Effector memory CD8-positive, alpha-beta T cell (primary cell): ENCODE results near the gene SUPT20HL2.

Source experiments
- ATAC-seq: fragments of 150-1000 bp; cut with Tn5 transposase; replicated peaks from 2 replicates; pipeline ENCODE4 v1.10.0; 2021; ENCODE audit warnings: mild to moderate bottlenecking, moderate library complexity
- DNase-seq, 3 experiments: peaks; one replicate each; pipeline ENCODE4 v3.0.0; 2021
- H3K27ac Mint-ChIP-seq, 2 donors: one replicate each; pipeline ENCODE4 v1.8.0; 2022; ENCODE audit warnings: mild to moderate bottlenecking in 2 of 2, mixed read lengths in 2 of 2, moderate library complexity in 2 of 2
- H3K27me3 Mint-ChIP-seq, 2 donors: one replicate each; pipeline ENCODE4 v1.8.0; 2022; ENCODE audit warnings: mixed read lengths in 2 of 2
- H3K36me3 Mint-ChIP-seq: one replicate; pipeline ENCODE4 v1.8.0; 2022; ENCODE audit warnings: mild to moderate bottlenecking, moderate library complexity, mixed read lengths; ENCODE audit not compliant: insufficient read depth
- H3K4me1 Mint-ChIP-seq, 2 donors: one replicate each; pipeline ENCODE4 v1.8.0; 2022; ENCODE audit warnings: low read depth in 2 of 2, mixed read lengths in 2 of 2
- H3K4me3 Mint-ChIP-seq, 2 donors: one replicate each; pipeline ENCODE4 v1.8.0; 2022; ENCODE audit warnings: mild to moderate bottlenecking in 2 of 2, mixed read lengths in 2 of 2, moderate library complexity in 2 of 2
- H3K9me3 Mint-ChIP-seq, 2 donors: one replicate each; pipeline ENCODE4 v1.8.0; 2022; ENCODE audit warnings: mixed read lengths in 2 of 2

SUPT20HL2 gene

DNA sequence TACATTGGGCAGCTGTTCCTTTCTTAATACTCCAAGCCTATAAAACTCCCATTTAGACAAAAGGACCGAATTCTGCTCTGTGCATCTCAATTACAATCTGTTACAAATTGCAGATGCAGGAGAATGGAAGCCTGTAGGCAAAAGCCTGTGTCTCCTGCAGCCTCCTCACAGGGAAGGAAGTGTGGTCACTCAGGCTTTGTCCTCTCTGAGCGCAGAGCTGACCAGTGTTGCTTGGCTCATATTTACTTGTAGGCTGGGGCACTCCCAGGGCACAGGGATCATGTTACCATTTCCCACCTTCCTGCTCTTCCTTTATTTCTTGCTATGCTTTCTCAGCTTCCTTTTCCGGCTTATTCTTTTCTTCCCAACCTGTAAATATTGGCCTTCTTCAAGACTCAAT lies 15.7 kb downstream of the SUPT20HL2 start:
- DNase-seq: no peak
- no peaks in the 10 kb centered on the region for H3K9me3 Mint-ChIP-seq
- ATAC-seq: no peak
- no peaks in the 10 kb centered on the region for H3K4me1 Mint-ChIP-seq
- no peak overlapping the region for H3K27ac Mint-ChIP-seq
- peaks cover 5 to 6% of the 10 kb centered on the region in 2 donors for H3K27me3 Mint-ChIP-seq
- no peak overlapping the region for H3K4me3 Mint-ChIP-seq
- no peaks in the 10 kb centered on the region for H3K36me3 Mint-ChIP-seq

DNA sequence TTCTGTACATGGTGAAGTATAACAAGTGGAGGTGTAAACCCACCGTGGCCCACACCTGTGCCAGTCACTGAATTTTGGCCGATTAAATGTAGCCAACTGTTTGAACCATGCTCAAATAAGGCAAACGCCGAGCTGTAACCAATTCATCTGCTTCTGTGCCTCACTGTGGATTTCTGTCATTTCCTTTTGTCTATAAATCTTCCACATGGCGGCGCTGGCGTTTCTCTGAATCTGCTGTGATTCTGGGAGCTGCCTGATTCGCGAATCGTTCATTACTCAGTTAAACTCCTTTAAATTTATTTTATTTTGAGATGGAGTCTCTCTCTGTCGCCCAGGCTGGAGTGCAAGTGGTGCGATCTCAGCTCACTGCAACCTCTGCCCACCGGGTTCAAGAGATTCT lies 19.2 kb downstream of the SUPT20HL2 start:
- Mint-ChIP-seq H3K27me3 (peaks cover 6% of the 10 kb centered on the region in 2 donors), H3K4me3 (no peak overlapping the region), H3K9me3 (no peaks in the 10 kb centered on the region), H3K4me1 (no peaks in the 10 kb centered on the region), H3K36me3 (no peaks in the 10 kb centered on the region), H3K27ac (no peak overlapping the region)
- no peak for ATAC-seq
- no peak for DNase-seq

DNA sequence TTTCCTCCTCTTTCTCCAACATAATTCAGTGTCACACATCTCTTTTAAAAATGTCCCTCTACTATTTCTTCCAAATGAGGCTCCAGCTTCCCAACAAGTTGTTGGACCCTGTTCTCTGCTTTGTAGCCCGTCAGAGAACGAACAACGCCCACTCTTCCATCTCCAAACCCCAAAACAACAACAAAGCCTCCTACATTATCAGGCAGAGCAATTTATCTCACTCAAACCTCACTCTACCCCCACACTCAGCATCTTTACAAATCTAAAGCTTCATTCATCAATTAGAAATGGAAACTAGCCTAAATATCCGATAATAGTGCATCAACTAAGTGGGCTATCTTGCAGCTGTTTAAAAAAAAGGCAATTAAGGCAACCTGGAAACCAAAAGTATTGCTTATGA lies 20.5 kb downstream of the SUPT20HL2 start:
- H3K27me3 Mint-ChIP-seq: peaks cover 6% of the 10 kb centered on the region in 2 donors
- ATAC-seq: no peak
- H3K4me1 Mint-ChIP-seq: no peaks in the 10 kb centered on the region
- H3K36me3 Mint-ChIP-seq: no peaks in the 10 kb centered on the region
- no peaks in the 10 kb centered on the region for H3K9me3 Mint-ChIP-seq
- H3K4me3 Mint-ChIP-seq: no peak overlapping the region
- no peak for DNase-seq
- H3K27ac Mint-ChIP-seq: no peak overlapping the region

DNA sequence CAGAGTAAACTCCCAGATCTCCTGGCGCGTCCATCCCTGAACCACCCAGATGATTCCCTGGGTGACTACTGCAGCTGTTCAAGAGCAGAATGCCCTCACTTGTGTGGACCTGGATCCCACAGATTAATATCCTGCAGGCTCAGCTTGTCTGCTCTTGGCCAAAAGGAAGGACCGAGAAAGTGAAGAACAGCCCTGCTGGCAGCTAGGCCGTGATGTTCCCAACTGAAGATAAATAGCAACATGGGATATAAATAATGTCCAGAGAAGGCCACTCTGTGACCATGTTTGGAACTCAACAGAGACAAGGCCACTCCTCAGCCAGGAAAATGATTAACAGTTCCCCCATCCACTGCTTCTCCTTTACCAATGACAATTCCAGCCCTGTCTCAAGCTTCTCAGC lies 21.5 kb downstream of the SUPT20HL2 start:
- Mint-ChIP-seq H3K4me1 (no peaks in the 10 kb centered on the region), H3K27ac (no peak overlapping the region), H3K9me3 (no peaks in the 10 kb centered on the region), H3K27me3 (peaks cover 6% of the 10 kb centered on the region in 2 donors), H3K36me3 (no peaks in the 10 kb centered on the region), H3K4me3 (no peak overlapping the region)
- no peak for DNase-seq
- no peak for ATAC-seq

DNA sequence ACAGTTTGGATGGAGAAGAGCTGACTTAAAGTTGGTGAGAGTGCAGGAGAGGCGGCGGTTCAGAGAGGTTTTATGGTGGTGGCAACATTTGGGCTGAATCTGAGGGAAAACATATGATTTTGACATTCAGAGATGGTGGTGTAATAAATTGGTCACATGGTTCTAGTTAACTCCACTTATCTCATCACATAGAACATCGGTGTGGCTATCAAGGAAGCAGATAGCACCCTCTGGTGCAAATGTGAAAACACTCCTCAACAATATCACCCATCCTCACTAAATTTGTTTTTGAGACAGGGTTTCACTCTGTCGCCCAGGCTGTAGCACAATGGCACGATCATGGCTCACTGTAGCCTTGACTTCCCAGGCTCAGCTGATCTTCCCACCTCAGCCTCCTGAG lies 28.8 kb downstream of the SUPT20HL2 start:
- H3K9me3 Mint-ChIP-seq: no peaks in the 10 kb centered on the region
- H3K27ac Mint-ChIP-seq: no peak overlapping the region
- peaks cover 25 to 43% of the 10 kb centered on the region in 2 donors for H3K27me3 Mint-ChIP-seq
- H3K4me1 Mint-ChIP-seq: no peaks in the 10 kb centered on the region
- H3K36me3 Mint-ChIP-seq: peaks cover 3% of the 10 kb centered on the region
- ATAC-seq (no peak), DNase-seq (no peak)
- no peak overlapping the region for H3K4me3 Mint-ChIP-seq

DNA sequence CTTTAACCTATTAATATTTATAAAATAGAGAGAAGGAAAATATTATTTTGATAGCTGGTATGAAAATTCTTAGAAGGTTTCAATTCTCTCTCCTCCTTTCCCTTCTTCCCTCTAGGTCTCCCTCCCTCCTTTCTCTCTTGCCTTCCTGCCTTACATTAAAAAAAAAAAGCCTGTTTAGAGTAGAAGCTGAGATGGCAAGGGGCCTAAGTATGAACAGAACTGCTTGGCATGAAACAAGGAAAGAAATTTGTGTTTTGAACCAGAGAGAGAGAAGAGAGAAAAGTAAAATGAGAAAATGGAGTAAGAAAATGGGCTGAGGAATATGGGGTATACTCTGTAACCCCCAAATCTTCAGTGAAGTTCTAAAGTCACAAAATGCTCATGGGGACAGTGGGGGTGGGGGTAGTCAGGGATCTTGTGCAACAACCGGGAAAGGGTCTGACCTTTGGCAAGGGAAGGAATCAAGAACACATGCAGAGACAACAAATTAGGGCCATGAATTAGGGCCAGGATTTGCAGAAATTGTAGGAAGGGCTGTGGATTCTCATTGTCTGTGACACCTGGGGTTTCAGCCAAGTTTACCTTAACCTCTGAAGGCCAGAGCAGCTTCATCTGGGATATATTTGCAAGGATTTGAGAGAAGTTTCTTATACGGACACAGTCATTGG lies 30.6 kb downstream of the SUPT20HL2 start:
- Mint-ChIP-seq H3K4me1 (no peaks in the 10 kb centered on the region), H3K4me3 (no peak overlapping the region), H3K27me3 (peaks cover 25 to 55% of the 10 kb centered on the region in 2 donors), H3K36me3 (peaks cover 3% of the 10 kb centered on the region), H3K9me3 (no peaks in the 10 kb centered on the region), H3K27ac (no peak overlapping the region)
- no peak for DNase-seq
- ATAC-seq: no peak

DNA sequence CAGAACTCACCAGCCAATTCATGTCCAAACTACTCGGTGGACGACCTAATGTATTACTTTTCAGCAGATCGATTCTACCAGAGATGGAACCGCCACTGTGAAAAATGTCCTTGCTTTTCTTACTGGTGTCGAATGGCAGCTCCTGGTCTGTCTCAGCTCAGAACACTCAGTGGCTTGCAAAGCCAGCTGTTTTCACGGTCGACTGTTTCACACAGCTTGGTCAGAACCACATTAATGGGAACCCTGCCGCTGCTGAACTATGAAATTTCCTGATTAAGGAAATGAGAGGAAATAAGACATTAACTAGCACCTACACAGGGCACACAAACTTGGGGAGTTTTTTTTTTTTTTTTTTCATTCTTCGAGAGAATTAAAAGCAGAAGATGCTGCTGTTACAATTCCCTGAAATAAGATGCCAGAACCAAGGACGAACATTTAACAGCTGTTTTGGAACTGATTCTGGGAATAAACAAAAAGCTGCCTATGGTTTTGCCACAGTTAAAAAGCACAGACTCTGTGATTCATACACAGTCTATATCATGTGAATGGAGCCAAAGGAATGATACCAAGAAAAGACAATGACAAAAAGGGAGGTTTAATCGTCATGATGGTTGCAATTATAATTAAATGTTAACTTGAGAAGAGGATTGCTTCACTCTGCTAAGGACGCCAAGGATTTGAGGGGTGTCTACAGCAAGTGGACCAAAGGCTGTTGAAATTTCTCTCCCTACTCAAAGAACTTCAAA lies 31.3 kb downstream of the SUPT20HL2 start:
- no peak for DNase-seq
- Mint-ChIP-seq H3K4me1 (no peaks in the 10 kb centered on the region), H3K27ac (no peak overlapping the region), H3K27me3 (peaks cover 27 to 57% of the 10 kb centered on the region in 2 donors), H3K36me3 (peaks cover 3% of the 10 kb centered on the region), H3K9me3 (no peaks in the 10 kb centered on the region), H3K4me3 (no peak overlapping the region)
- ATAC-seq: no peak

DNA sequence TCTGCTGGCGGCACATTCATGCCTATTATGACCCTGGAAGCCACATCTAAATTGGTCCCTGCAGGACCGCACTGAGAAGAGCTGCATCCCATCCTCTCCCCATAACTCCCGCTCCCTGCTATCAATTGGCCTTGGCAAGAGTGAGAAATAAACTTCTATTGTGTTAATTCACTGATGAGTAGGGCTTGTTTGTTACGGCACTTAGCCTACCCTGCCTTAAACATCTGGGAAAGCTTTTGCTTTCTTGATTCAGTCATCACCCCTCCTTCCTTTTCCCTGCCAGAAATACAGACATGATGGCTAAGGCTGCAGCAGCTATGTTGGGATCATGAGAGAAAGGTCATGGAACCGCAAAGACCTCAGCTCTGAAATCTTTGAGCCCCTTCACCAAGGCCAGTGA lies 36.5 kb downstream of the SUPT20HL2 start:
- H3K4me1 Mint-ChIP-seq: no peaks in the 10 kb centered on the region
- DNase-seq (no peak), ATAC-seq (no peak)
- H3K36me3 Mint-ChIP-seq: peaks cover 3% of the 10 kb centered on the region
- peaks cover 20 to 33% of the 10 kb centered on the region in 2 donors for H3K27me3 Mint-ChIP-seq
- no peaks in the 10 kb centered on the region for H3K9me3 Mint-ChIP-seq
- no peak overlapping the region for H3K27ac Mint-ChIP-seq
- no peak overlapping the region for H3K4me3 Mint-ChIP-seq

DNA sequence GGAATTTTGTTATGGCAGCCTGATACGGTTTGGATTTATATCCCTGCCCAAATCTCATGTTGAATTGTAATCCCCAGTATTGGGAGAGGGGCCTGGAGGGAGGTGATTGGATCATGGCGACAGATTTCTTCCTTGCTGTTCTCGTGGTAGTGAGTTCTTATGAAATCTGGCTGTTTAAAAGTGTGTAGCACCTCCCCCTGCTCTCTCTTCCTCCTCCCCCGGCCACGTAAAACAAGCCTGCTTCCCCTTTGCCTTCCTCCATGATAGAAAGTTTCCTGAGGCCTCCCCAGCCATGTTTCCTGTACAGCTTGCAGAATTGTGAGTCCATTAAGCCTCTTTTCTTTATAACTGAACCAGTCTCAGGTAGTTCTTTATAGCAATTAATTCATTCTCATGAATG lies 37.9 kb downstream of the SUPT20HL2 start:
- ATAC-seq (no peak), DNase-seq (no peak)
- Mint-ChIP-seq H3K36me3 (peaks cover 3% of the 10 kb centered on the region), H3K4me1 (no peaks in the 10 kb centered on the region), H3K4me3 (no peak overlapping the region), H3K9me3 (no peaks in the 10 kb centered on the region), H3K27me3 (peaks cover 17 to 29% of the 10 kb centered on the region in 2 donors), H3K27ac (no peak overlapping the region)

DNA sequence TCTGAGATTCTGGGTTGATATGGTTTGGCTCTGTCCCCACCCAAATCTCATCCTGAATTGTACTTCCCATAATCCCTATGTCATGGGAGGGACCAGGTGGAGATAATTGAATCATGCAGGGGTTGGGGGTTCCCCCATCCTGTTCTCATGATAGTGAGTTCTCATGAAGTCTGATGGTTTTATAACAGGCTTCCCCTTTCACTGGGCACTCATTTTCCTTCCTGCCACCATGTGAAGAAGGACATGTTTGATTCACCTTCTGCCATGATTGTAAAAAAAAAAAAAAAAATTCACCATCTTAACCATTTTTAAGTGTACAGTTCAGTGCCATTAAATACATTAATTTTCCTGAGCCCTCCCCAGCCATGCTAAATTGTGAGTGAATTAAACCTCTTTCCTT lies 42.6 kb downstream of the SUPT20HL2 start:
- ATAC-seq: no peak
- H3K9me3 Mint-ChIP-seq: no peaks in the 10 kb centered on the region
- DNase-seq: no peak
- H3K4me3 Mint-ChIP-seq: no peak overlapping the region
- no peaks in the 10 kb centered on the region for H3K36me3 Mint-ChIP-seq
- no peaks in the 10 kb centered on the region for H3K4me1 Mint-ChIP-seq
- no peak overlapping the region for H3K27ac Mint-ChIP-seq
- H3K27me3 Mint-ChIP-seq: peaks cover 15 to 20% of the 10 kb centered on the region in 2 donors

DNA sequence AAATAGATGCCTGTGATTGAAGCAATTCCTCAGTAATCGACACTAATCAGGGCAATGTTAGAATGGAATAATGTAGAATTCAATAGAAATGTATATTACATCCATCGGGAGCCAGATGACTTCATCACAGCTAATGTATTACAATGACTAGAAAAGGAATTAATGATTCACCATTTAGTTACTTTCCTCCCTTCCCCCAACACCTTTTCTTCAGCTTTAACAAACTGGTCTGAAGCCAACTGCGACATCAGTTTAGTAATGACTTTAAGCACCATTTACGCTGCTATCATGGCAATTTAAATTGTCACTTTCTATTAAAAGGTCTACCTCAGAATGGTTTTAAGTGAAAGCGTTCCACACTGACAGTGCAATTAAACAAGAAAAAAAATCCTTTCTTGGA lies 45.1 kb downstream of the SUPT20HL2 start:
- H3K27me3 Mint-ChIP-seq: peaks cover 19 to 20% of the 10 kb centered on the region in 2 donors
- H3K4me1 Mint-ChIP-seq: no peaks in the 10 kb centered on the region
- DNase-seq (no peak), ATAC-seq (no peak)
- no peak overlapping the region for H3K27ac Mint-ChIP-seq
- no peak overlapping the region for H3K4me3 Mint-ChIP-seq
- no peaks in the 10 kb centered on the region for H3K36me3 Mint-ChIP-seq
- no peaks in the 10 kb centered on the region for H3K9me3 Mint-ChIP-seq

DNA sequence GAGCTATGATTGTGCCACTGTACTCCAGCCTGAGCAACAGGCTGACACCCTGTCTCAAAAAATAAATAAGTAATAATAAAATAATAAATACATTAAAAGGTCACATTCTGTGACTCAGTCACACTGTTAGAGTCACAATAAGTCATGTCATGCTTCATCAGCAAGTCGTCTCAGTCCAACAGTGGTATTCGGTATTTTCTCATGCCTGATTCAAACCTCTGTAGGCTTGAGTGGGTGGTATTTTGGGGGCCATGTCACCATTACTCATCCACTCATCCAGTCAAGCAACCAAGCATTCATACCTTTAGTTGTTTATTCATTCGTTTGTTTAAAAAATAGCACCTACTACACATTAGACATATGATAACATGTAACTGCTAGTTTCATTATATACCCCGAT lies 46.9 kb downstream of the SUPT20HL2 start:
- Mint-ChIP-seq H3K4me1 (no peaks in the 10 kb centered on the region), H3K4me3 (no peak overlapping the region), H3K9me3 (no peaks in the 10 kb centered on the region), H3K36me3 (peaks cover 3% of the 10 kb centered on the region), H3K27ac (no peak overlapping the region), H3K27me3 (peaks cover 19 to 27% of the 10 kb centered on the region in 2 donors)
- no peak for ATAC-seq
- no peak for DNase-seq

DNA sequence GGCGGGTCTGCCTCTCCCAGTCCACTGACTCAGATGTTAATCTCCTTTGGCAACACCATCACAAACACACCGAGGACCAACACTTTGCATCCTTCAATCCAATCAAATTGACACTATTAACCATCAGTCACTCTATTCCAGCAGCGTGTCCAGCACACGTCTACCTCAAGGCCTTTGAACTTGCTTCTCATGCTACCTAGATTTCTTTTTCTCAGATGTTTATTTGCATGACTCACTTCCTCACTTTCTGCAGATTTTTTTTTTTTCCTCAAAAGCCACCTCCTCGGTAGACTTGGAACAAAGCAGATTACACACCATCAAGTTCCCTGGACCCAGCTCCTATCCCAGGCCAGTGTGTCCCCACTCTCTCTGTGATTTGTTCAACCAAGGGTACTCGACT lies 49.5 kb downstream of the SUPT20HL2 start:
- Mint-ChIP-seq H3K9me3 (no peaks in the 10 kb centered on the region), H3K4me3 (no peak overlapping the region), H3K4me1 (peaks cover 0 to 6% of the 10 kb centered on the region in 2 donors), H3K27ac (no peak overlapping the region), H3K27me3 (peaks cover 17 to 26% of the 10 kb centered on the region in 2 donors), H3K36me3 (peaks cover 3% of the 10 kb centered on the region)
- DNase-seq: no peak
- no peak for ATAC-seq

DNA sequence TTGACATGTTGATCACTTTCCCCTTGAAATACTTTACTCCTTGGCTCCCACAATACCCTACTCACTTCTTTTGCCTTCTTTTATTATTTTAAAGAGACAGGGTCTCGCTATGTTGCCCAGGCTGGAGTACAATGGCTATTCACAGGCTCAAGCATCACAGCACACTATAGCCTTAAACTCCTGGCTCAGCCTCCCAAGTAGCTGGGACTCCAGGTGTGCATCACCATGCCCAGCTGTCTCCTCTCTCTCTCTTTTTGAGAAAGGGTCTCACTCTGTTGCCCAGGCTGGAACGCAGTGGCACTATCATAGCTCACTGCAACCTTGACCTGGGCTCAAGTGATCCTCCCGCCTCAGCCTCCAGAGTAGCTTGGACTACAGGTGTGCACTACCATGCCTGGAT lies 51.6 kb downstream of the SUPT20HL2 start:
- Mint-ChIP-seq H3K36me3 (peaks cover 3% of the 10 kb centered on the region), H3K27me3 (peaks cover 11 to 18% of the 10 kb centered on the region in 2 donors), H3K4me3 (no peak overlapping the region), H3K4me1 (peaks cover 0 to 6% of the 10 kb centered on the region in 2 donors), H3K9me3 (no peaks in the 10 kb centered on the region), H3K27ac (no peak overlapping the region)
- DNase-seq (no peak), ATAC-seq (no peak)
